Lower lobe of right lung (tissue), 2 donors: ENCODE data around the gene CIITA. TPM values are rescaled to one million over a fixed set of nuclear protein-coding genes. Genes with fewer than 3 reads are reported as not detected.
"Not testable (repeated sequence)": the region's sequence is repeated elsewhere in the genome, so short reads cannot be mapped to it uniquely, and the experiment has no call there.

Experiments
- ATAC-seq, 2 donors: fragments of 200-7000 bp; cut with Tn5 transposase; one replicate each; pipeline ENCODE4 v1.9.1; 2020 to 2022; ENCODE audit warnings: mild to moderate bottlenecking in 2 of 2, moderate library complexity in 2 of 2
- DNase-seq: peaks from one replicate; pipeline ENCODE4 v3.0.0-alpha.2; 2020
- H3K27ac ChIP-seq: fragments of 200-600 bp; one replicate; pipeline ENCODE4 v1.8.0; 2022
- H3K27me3 ChIP-seq: fragments of 200-600 bp; one replicate; pipeline ENCODE4 v1.8.0; 2022; ENCODE audit warnings: low read depth
- H3K36me3 ChIP-seq: fragments of 200-600 bp; one replicate; pipeline ENCODE4 v1.8.0; 2022; ENCODE audit warnings: mild to moderate bottlenecking
- H3K4me1 ChIP-seq: fragments of 200-600 bp; one replicate; pipeline ENCODE4 v1.8.0; 2022
- H3K4me3 ChIP-seq: fragments of 200-600 bp; one replicate; pipeline ENCODE4 v1.8.0; 2022; ENCODE audit warnings: mild to moderate bottlenecking
- H3K9me3 ChIP-seq: fragments of 200-600 bp; one replicate; pipeline ENCODE4 v1.8.0; 2022
- intact Hi-C: fragments of 100-400 bp; cut with DNase I; formaldehyde crosslinking; loops from one replicate; pipeline ENCODE4 v1.11.0; 2022
- long read RNA-seq: library from polyadenylated mRNA; unstranded; transcript quantifications from one replicate; pipeline ENCODE4 v2.0.0, GENCODE V29; 2021
- total RNA-seq: library from RNA; stranded (reverse); fragmentation: NEBNext Ultra II Directional; extraction: Animal tissue kit (Norgen Biotek cat#: 25700); gene quantifications from one replicate; pipeline ENCODE4 v1.2.1, GENCODE V29; 2021
- TF ChIP-seq, protein P1 (sequence below): fragments of 200-600 bp; IDR thresholded peaks from one replicate; pipeline ENCODE4 v1.8.0; 2022; ENCODE audit warnings: antibody characterized with exemption, mild to moderate bottlenecking
- donor health status: DM: no; HTN: yes; CAD: no; lungs with severe emphysema.

Gene CIITA
- total RNA-seq, result 119 TPM
- long read RNA-seq, full-length matches to known transcripts, result 1 of 81 reads
- long read RNA-seq, partial matches to known transcripts, result 35 of 81 reads
- long read RNA-seq, other reads (novel, unspliced or antisense), result 45 of 81 reads

- H3K36me3 ChIP-seq, result no peaks in the 10 kb centered on the region
- H3K4me1 ChIP-seq, result peaks cover 42% of the 10 kb centered on the region
- H3K27me3 ChIP-seq, result no peaks in the 10 kb centered on the region
- H3K4me3 ChIP-seq, result peak within 1 kb of the TSS; percentile 73
- ATAC-seq, result peak; percentile 49 to 72
- intact Hi-C loops, result no loop called here
- H3K27ac ChIP-seq, result peak within 1 kb of the TSS; percentile 85
- H3K9me3 ChIP-seq, result no peaks in the 10 kb centered on the region
- TF ChIP-seq, protein P1, sequence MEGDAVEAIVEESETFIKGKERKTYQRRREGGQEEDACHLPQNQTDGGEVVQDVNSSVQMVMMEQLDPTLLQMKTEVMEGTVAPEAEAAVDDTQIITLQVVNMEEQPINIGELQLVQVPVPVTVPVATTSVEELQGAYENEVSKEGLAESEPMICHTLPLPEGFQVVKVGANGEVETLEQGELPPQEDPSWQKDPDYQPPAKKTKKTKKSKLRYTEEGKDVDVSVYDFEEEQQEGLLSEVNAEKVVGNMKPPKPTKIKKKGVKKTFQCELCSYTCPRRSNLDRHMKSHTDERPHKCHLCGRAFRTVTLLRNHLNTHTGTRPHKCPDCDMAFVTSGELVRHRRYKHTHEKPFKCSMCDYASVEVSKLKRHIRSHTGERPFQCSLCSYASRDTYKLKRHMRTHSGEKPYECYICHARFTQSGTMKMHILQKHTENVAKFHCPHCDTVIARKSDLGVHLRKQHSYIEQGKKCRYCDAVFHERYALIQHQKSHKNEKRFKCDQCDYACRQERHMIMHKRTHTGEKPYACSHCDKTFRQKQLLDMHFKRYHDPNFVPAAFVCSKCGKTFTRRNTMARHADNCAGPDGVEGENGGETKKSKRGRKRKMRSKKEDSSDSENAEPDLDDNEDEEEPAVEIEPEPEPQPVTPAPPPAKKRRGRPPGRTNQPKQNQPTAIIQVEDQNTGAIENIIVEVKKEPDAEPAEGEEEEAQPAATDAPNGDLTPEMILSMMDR, result no peak
- DNase-seq, result peak; percentile 88
These were observed at the start of gene CIITA for GRCh38 chr16:10876799-10877341. Gene CIITA, plus strand, starts transcription at chr16:10877202. Its CDS starts 129 bp downstream, at chr16:10877331.

GRCh38 chr16:10827691-10828341, 49.2 kb upstream of the CIITA start:
- peaks cover 65% of the 10 kb centered on the region for H3K4me1 ChIP-seq
- TF ChIP-seq, protein P1, result no peak
- H3K9me3 ChIP-seq, result no peaks in the 10 kb centered on the region
- no peaks in the 10 kb centered on the region for H3K36me3 ChIP-seq
- H3K27ac ChIP-seq, result peak overlapping the region; percentile 90
- ATAC-seq (peak; percentile 70 to 78), DNase-seq (peak; percentile 73)
- intact Hi-C loops, result no loop called here
- no peaks in the 10 kb centered on the region for H3K27me3 ChIP-seq
- H3K4me3 ChIP-seq, result no peak overlapping the region

DNA sequence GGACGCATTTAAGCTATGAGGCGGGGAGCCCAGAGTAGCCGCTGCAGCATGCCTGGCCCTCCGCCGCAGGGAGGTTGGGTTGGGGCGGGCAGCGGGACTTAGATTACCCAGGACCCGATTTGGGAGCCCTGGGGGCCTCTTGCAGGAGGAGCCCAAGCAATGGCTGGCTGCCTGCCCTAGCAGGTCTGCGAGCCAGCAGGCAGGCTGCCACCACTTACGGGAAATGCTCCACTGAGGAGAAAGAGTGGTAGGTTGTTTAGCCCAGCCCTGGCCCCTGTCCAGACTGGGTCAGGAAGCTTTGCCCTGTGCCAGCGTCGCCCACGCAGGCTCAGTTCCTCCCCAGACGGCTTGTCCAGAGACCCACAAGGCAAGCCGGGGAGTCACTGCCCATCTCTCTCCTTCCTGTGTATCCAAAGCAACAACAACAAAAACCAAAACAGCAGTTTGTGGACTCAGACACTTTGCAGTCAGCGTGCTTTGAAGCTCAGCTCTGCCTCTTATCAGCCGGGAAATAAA, 48.1 kb upstream of the CIITA start:
- Histone ChIP-seq H3K9me3 (no peaks in the 10 kb centered on the region), H3K27ac (peak overlapping the region; percentile 90), H3K27me3 (no peaks in the 10 kb centered on the region), H3K4me1 (peaks cover 63% of the 10 kb centered on the region), H3K36me3 (no peaks in the 10 kb centered on the region), H3K4me3 (peak overlapping the region; percentile 0)
- ATAC-seq (peak; percentile 88 to 92), DNase-seq (peak; percentile 97)
- intact Hi-C loops, result no loop called here
- TF ChIP-seq, protein P1, result no peak

DNA sequence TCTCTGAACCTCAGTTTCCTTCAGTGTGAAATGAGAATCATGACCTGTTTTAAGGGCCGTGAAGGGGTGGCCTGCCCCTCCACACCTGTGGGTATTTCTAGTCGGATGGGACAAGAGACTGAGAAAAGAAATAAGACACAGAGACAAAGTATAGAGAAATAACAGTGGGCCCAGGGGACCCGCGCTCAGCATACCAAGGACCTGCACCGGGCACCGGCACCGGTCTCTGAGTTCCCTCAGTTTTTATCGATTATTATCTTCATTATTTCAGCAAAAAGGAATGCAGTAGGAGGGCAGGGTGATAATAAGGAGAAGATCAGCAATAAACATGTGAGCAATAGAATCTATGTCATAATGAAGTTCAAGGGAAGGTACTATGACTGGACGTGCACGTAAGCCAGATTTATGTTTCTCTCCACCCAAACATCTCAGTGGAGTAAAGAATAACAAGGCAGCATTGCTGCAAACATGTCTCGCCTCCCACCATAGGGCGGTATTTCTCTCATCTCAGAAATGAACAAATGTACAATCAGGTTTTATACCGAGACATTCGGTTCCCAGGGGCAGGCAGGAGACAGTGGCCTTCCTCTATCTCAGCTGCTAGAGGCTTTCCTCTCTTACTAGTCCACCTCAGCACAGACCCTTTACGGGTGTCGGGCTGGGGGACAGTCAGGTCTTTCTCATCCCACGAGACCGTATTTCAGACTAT, 47.5 kb upstream of the CIITA start:
- ATAC-seq, H3K9me3 ChIP-seq, H3K27me3 ChIP-seq, DNase-seq, intact Hi-C loops, H3K36me3 ChIP-seq: not testable (repeated sequence)
- Histone ChIP-seq H3K27ac (peak overlapping the region; percentile 90), H3K4me1 (peaks cover 58% of the 10 kb centered on the region), H3K4me3 (peak overlapping the region; percentile 0)

DNA sequence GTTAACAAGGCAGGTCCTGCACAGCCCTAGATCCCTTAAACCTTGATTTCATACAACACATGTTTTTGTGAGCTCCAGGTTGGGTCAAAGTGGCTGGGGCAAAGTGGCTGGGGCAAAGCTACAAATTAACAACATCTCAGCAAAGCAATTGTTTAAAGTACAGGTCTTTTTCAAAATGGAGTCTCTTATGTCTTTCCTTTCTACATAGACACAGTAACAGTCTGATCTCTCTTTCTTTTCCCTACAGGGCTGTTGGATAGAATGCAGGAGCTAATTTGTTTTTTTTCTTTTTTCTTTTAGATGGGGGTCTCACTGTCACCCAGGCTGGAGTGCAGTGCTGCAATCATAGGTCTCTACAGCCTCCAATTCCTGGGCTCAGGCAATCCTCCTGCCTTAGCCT, 46.8 kb upstream of the CIITA start:
- Histone ChIP-seq H3K27ac (peak overlapping the region; percentile 90), H3K4me1 (peaks cover 57% of the 10 kb centered on the region)
- intact Hi-C loops, H3K9me3 ChIP-seq, H3K4me3 ChIP-seq, ATAC-seq, H3K36me3 ChIP-seq, H3K27me3 ChIP-seq, DNase-seq: not testable (repeated sequence)

DNA sequence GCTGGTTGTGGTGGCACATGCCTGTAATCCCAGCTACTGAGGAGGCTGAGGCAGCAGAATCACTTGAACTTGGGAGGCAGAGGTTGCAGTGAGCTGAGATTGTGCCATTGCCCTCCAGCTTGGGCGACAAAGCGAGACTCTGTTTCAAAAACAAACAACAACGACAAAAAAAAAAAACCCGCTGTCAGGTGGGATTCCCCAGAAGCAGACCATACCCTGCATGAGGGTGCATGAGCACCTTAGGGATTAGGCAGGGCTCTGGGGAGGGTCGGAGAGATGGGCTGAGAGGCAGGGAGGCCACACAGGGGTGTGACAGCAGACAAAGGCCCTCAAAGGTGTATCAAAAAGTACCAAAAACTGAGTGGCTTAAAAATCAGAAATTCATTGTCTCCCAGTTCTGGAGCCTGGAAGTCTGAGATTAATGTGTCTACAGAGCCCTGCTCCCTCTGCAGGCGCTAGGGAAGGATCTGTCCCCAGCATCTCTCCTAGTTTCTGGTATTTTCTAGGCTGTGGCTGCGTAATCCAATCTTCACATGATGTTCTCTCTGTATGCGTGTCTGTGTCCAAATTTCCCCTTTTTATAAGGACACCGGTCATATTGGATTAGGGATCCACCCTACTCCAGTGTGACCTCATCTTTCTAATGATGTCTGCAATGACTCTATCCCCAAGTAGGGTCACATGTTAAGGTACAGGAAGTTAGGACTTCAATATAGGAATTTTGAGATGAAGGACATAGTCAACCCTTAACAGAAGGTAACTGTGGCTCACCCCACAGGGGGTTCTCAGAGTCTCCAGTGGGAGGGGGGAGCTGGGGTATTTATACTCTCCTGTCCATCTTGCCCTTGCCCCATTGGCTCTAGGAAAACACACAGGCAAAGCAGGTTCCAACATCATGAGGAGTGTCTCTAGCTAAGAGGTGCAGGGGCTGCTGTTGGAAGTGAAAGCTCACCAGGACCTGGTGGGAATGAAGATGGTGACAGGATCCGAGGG, 44.8 kb upstream of the CIITA start:
- ATAC-seq, result peak in 1 of 2 donors; percentile 3
- intact Hi-C loops, result no loop called here
- TF ChIP-seq, protein P1, result no peak
- no peak overlapping the region for H3K4me3 ChIP-seq
- peak overlapping the region; percentile 48 for H3K27ac ChIP-seq
- no peak for DNase-seq
- peaks cover 38% of the 10 kb centered on the region for H3K4me1 ChIP-seq
- no peaks in the 10 kb centered on the region for H3K9me3 ChIP-seq
- H3K36me3 ChIP-seq, result no peaks in the 10 kb centered on the region
- H3K27me3 ChIP-seq, result no peaks in the 10 kb centered on the region
